ENCODE results near the gene RYR3. TPM values are rescaled to one million over a fixed set of nuclear protein-coding genes. Genes with fewer than 3 reads are reported as not detected.

Gene RYR3
- total RNA-seq, 1 experiment from 2014 or later, result not detected

DNA sequence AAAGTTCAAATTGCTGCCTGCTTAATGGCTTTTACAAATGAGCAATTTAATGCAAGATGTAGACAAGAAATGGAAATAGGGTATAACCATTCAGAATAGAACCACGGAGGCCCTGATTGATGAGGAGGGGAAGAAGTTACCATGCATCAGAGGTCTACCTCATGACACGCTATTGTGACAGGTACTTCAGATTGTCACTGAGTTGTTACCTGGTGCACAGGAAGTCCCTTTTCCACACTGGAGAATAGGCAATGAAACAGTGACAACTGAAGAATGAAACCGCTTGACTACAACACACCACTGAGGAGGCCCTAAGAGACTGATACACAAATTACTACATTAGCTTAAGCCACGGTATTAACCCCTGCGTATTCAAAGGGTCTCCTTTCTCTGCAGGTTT, 251.2 kb downstream of the RYR3 start:
- H4K20me1 ChIP-seq (ENCODE audit: low read length), result no peaks in the 10 kb centered on the region
- no peaks in the 10 kb centered on the region for H3K36me3 ChIP-seq (ENCODE audit: low read depth, low read length)
- H2AFZ ChIP-seq (ENCODE audit: low read length), result no peak overlapping the region
- H3K4me3 ChIP-seq (ENCODE audit: low read length), result no peak overlapping the region
- H3K9me2 ChIP-seq (replicated peaks; ENCODE audit: low read length), result no peaks in the 10 kb centered on the region
- ChIA-PET CTCF (no interaction called here), POLR2A (ENCODE audit: unreplicated experiment) (no interaction called here)
- no peak for ATAC-seq
- DNase-seq, result no peak
- H3K4me1 ChIP-seq (ENCODE audit: insufficient read depth, low read length), result no peaks in the 10 kb centered on the region
- TF ChIP-seq, protein P1, sequence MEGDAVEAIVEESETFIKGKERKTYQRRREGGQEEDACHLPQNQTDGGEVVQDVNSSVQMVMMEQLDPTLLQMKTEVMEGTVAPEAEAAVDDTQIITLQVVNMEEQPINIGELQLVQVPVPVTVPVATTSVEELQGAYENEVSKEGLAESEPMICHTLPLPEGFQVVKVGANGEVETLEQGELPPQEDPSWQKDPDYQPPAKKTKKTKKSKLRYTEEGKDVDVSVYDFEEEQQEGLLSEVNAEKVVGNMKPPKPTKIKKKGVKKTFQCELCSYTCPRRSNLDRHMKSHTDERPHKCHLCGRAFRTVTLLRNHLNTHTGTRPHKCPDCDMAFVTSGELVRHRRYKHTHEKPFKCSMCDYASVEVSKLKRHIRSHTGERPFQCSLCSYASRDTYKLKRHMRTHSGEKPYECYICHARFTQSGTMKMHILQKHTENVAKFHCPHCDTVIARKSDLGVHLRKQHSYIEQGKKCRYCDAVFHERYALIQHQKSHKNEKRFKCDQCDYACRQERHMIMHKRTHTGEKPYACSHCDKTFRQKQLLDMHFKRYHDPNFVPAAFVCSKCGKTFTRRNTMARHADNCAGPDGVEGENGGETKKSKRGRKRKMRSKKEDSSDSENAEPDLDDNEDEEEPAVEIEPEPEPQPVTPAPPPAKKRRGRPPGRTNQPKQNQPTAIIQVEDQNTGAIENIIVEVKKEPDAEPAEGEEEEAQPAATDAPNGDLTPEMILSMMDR (conservative IDR thresholded peaks at IDR 0.05; ENCODE audit: low read depth, low read length), result no peak
- no peak for TF ChIP-seq EZH2 (IDR thresholded peaks at IDR 0.05; ENCODE audit: low read length, unreplicated experiment)
- no peak for TF ChIP-seq EZH2phosphoT487 (IDR thresholded peaks at IDR 0.05; ENCODE audit: borderline replicate concordance, low read length)
- H3K27me3 ChIP-seq (ENCODE audit: low read length), result peaks cover 75% of the 10 kb centered on the region
- intact Hi-C loops (cut with micrococcal nuclease), result no loop called here
- H3K9me3 ChIP-seq (ENCODE audit: low read length), result no peaks in the 10 kb centered on the region
- H3K79me2 ChIP-seq (ENCODE audit: low read length), result no peaks in the 10 kb centered on the region
- H3K9ac ChIP-seq (ENCODE audit: low read length), result no peak overlapping the region
- H3K4me2 ChIP-seq (ENCODE audit: low read length), result no peak overlapping the region
- H3K27ac ChIP-seq (ENCODE audit: low read length), result no peak overlapping the region
- H3F3A ChIP-seq (ENCODE audit: low read length, unreplicated experiment), result no peaks in the 10 kb centered on the region
- BruUV-seq (replicated peaks), result no TSS peak

DNA sequence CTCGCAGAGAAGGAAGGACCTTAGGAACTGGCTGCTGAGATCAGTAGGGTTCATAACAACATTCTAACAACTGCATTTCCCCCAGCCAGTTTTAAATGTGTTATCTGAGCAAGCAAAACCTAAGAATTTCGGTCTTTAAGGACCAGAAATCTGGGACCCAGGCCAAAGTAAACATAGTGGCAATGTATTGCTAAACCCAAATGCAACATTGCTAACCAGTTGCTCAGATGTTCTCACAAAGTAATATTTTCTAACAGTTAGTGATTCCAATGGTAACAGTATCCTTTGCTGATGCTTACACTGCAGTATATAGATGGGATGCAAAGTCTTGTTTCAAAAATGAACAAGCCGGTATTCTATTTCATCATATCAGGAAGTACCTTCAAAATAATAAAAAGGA, 254.3 kb downstream of the RYR3 start:
- no peaks in the 10 kb centered on the region for H3K9me3 ChIP-seq (ENCODE audit: low read length)
- ChIA-PET CTCF (no interaction called here), POLR2A (ENCODE audit: unreplicated experiment) (no interaction called here)
- H3K9ac ChIP-seq (ENCODE audit: low read length), result no peak overlapping the region
- H4K20me1 ChIP-seq (ENCODE audit: low read length), result no peaks in the 10 kb centered on the region
- H2AFZ ChIP-seq (ENCODE audit: low read length), result no peak overlapping the region
- H3K27ac ChIP-seq (ENCODE audit: low read length), result no peak overlapping the region
- intact Hi-C loops (cut with micrococcal nuclease), result no loop called here
- no peak overlapping the region for H3K4me2 ChIP-seq (ENCODE audit: low read length)
- ATAC-seq (no peak), DNase-seq (peak; percentile 42)
- TF ChIP-seq EZH2 (IDR thresholded peaks at IDR 0.05; ENCODE audit: low read length, unreplicated experiment) (no peak), EZH2phosphoT487 (IDR thresholded peaks at IDR 0.05; ENCODE audit: borderline replicate concordance, low read length) (no peak)
- TF ChIP-seq, protein P1 (conservative IDR thresholded peaks at IDR 0.05; ENCODE audit: low read depth, low read length), result no peak
- no peaks in the 10 kb centered on the region for H3K36me3 ChIP-seq (ENCODE audit: low read depth, low read length)
- no peaks in the 10 kb centered on the region for H3F3A ChIP-seq (ENCODE audit: low read length, unreplicated experiment)
- no peak overlapping the region for H3K4me3 ChIP-seq (ENCODE audit: low read length)
- H3K79me2 ChIP-seq (ENCODE audit: low read length), result no peaks in the 10 kb centered on the region
- no peaks in the 10 kb centered on the region for H3K4me1 ChIP-seq (ENCODE audit: insufficient read depth, low read length)
- no peaks in the 10 kb centered on the region for H3K9me2 ChIP-seq (replicated peaks; ENCODE audit: low read length)
- no TSS peak for BruUV-seq (replicated peaks)
- peaks cover 80% of the 10 kb centered on the region for H3K27me3 ChIP-seq (ENCODE audit: low read length)

DNA sequence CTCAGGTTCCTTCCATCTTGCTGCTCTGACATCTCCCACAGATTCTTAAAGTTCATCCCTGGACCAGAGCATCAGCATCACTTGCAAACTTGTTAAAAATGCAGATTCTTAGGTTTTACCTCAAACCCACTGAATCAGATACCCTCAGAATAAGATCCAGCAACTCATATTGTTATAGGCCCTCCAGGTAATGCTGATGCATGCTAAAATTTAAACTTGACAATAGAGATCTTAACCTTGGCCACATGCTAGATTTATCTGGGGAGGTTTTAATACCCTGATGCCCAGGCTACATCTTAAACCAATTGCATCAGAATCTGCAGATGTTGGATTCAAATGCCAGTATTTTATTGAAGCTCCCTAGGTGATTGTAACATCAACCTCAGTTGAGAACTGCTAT, 256.9 kb downstream of the RYR3 start:
- Histone ChIP-seq H4K20me1 (ENCODE audit: low read length) (no peaks in the 10 kb centered on the region), H3K27me3 (ENCODE audit: low read length) (peaks cover 64% of the 10 kb centered on the region), H3K36me3 (ENCODE audit: low read depth, low read length) (no peaks in the 10 kb centered on the region), H3K27ac (ENCODE audit: low read length) (no peak overlapping the region), H3K9ac (ENCODE audit: low read length) (no peak overlapping the region), H3K9me3 (ENCODE audit: low read length) (no peaks in the 10 kb centered on the region), H3K4me1 (ENCODE audit: insufficient read depth, low read length) (no peaks in the 10 kb centered on the region), H3K4me2 (ENCODE audit: low read length) (no peak overlapping the region), H3K9me2 (replicated peaks; ENCODE audit: low read length) (no peaks in the 10 kb centered on the region), H3F3A (ENCODE audit: low read length, unreplicated experiment) (no peaks in the 10 kb centered on the region), H3K4me3 (ENCODE audit: low read length) (no peak overlapping the region), H2AFZ (ENCODE audit: low read length) (no peak overlapping the region), H3K79me2 (ENCODE audit: low read length) (no peaks in the 10 kb centered on the region)
- ChIA-PET CTCF (no interaction called here), POLR2A (ENCODE audit: unreplicated experiment) (no interaction called here)
- no TSS peak for BruUV-seq (replicated peaks)
- no peak for ATAC-seq
- TF ChIP-seq EZH2 (IDR thresholded peaks at IDR 0.05; ENCODE audit: low read length, unreplicated experiment) (no peak), EZH2phosphoT487 (IDR thresholded peaks at IDR 0.05; ENCODE audit: borderline replicate concordance, low read length) (no peak)
- TF ChIP-seq, protein P1 (conservative IDR thresholded peaks at IDR 0.05; ENCODE audit: low read depth, low read length), result no peak
- no peak for DNase-seq
- intact Hi-C loops (cut with micrococcal nuclease), result no loop called here
